ENCODE results near the gene ECHS1.
A peak's percentile ranks its signal among the peaks of the same experiment; 100 is the strongest.
"Not testable (repeated sequence)": the region's sequence is repeated elsewhere in the genome, so short reads cannot be mapped to it uniquely, and the experiment has no call there.

ECHS1 gene

GRCh38 chr10:133337370-133337725, 35.8 kb downstream of the ECHS1 start:
- DNase-seq: no peak

GRCh38 chr10:133336577-133337369, 36.4 kb downstream of the ECHS1 start, which contains the start of gene CALY:
TSS of gene CALY (minus strand) at chr10:133336896. CDS start at chr10:133328989, 7,907 bp downstream.
- no peak for DNase-seq

GRCh38 chr10:133336118-133336576, 37.0 kb downstream of the ECHS1 start:
- DNase-seq: no peak

- DNase-seq: peak; percentile 52
Observed at GRCh38 chr10:133335246-133336117, 37.7 kb downstream of the ECHS1 start.

GRCh38 chr10:133334503-133335245, 38.5 kb downstream of the ECHS1 start:
- no peak for DNase-seq

GRCh38 chr10:133332936-133333699, 40.0 kb downstream of the ECHS1 start:
- DNase-seq: no peak

GRCh38 chr10:133329491-133330202, 43.5 kb downstream of the ECHS1 start:
- peak; percentile 79 for DNase-seq

GRCh38 chr10:133328358-133329343, 44.5 kb downstream of the ECHS1 start:
- DNase-seq: no peak

- no peak for DNase-seq
Observed at GRCh38 chr10:133327651-133328357, 45.4 kb downstream of the ECHS1 start.

GRCh38 chr10:133326745-133327650, 46.2 kb downstream of the ECHS1 start:
- DNase-seq: no peak

- no peak for DNase-seq
Observed at GRCh38 chr10:133326223-133326551, 47.0 kb downstream of the ECHS1 start.

- no peak for DNase-seq
Observed at GRCh38 chr10:133325440-133326222, 47.5 kb downstream of the ECHS1 start.

- no peak for DNase-seq
Observed at GRCh38 chr10:133324857-133325260, 48.3 kb downstream of the ECHS1 start.

- DNase-seq: peak; percentile 20
Observed at GRCh38 chr10:133324198-133324792, 48.9 kb downstream of the ECHS1 start.

GRCh38 chr10:133322064-133322709, 51.0 kb downstream of the ECHS1 start:
- DNase-seq: not testable (repeated sequence)

GRCh38 chr10:133320852-133321422, 52.2 kb downstream of the ECHS1 start:
- DNase-seq: not testable (repeated sequence)
